ENCODE measurements around the gene NOVA1.

NOVA1 gene

DNA sequence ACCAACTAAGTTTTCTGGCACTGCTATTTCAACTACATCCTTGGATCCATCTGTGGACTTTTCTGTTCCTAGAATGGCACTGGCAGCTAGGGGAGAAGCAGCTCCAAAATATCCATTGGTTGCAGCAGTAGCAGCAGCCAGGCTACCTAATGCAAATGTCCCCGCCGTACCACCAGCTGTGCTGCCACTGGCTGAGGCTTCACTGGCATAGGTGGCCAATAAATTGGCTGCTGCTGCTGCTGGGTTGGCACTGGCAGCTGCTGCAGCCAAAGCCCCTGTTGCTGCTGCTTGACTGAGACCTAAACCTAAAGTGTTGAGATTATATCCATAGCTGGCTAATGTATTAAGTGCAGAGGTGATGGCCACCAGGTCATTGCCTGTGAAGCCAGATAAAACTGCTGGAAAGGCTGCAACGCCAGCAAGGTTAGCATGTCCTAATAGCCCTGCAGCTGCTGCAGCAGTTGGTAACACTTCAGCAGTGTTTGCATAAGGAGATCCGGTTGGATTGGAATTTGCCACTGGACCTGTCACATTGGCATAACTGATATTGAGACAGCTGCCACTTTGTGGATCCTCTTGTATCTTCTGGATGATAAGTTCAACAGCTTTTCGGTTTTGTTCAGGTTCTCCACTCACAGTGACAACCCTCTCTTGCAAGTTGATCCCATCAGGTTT is 149.5 kb downstream of the NOVA1 start:
- no peak overlapping the region for H3K27ac Mint-ChIP-seq
- DNase-seq: no peak
- H3K4me3 Mint-ChIP-seq: no peak overlapping the region
- peaks cover 13% of the 10 kb centered on the region for H3K9me3 Mint-ChIP-seq
- H3K36me3 Mint-ChIP-seq (ENCODE audit: low read depth): no peaks in the 10 kb centered on the region
- no peaks in the 10 kb centered on the region for H3K27me3 Mint-ChIP-seq
- H3K4me1 Mint-ChIP-seq (ENCODE audit: low read depth): no peaks in the 10 kb centered on the region

DNA sequence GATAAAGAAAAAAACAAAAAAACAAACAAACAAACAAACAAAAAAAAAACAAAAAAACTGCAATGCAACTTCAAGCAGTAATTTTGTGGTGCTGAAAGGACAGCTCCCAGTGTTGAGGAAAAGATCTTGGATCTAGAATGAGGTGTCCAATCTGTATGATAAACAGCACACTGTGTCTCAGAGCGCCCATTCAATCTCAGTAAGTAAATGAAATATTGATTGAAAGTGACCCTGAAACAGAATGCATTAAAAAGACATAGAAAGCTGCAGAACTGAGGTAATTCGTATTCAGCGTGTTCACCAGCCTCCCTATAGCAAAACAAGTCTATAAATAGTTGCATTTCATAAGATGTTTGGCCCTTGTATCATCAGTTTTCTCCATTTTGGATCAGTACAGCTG is 153.0 kb downstream of the NOVA1 start:
- H3K4me3 Mint-ChIP-seq: no peak overlapping the region
- no peak overlapping the region for H3K27ac Mint-ChIP-seq
- peaks cover 12% of the 10 kb centered on the region for H3K9me3 Mint-ChIP-seq
- DNase-seq: no peak
- H3K4me1 Mint-ChIP-seq (ENCODE audit: low read depth): no peaks in the 10 kb centered on the region
- H3K27me3 Mint-ChIP-seq: no peaks in the 10 kb centered on the region
- H3K36me3 Mint-ChIP-seq (ENCODE audit: low read depth): no peaks in the 10 kb centered on the region

DNA sequence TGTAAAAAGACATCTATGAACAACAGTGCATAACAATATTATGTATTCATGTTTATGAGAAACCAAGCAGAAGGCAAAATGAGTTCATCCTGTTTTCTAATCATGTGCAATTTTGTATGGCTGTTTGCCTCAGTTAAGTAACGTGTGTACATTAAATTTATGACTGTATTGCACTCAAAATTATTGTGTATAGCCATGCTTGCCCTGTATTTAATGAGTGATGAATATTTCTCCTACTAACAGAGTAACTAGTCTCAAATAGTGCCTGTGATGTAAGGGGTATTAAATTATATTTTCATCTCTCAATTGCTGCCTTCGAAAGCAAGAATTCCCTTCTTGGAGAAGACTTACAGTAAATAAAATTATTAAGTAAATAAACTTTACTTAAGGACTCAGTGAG is 154.2 kb downstream of the NOVA1 start:
- peaks cover 13% of the 10 kb centered on the region for H3K9me3 Mint-ChIP-seq
- no peak overlapping the region for H3K4me3 Mint-ChIP-seq
- H3K4me1 Mint-ChIP-seq (ENCODE audit: low read depth): no peaks in the 10 kb centered on the region
- H3K27ac Mint-ChIP-seq: no peak overlapping the region
- DNase-seq: no peak
- no peaks in the 10 kb centered on the region for H3K36me3 Mint-ChIP-seq (ENCODE audit: low read depth)
- no peaks in the 10 kb centered on the region for H3K27me3 Mint-ChIP-seq

DNA sequence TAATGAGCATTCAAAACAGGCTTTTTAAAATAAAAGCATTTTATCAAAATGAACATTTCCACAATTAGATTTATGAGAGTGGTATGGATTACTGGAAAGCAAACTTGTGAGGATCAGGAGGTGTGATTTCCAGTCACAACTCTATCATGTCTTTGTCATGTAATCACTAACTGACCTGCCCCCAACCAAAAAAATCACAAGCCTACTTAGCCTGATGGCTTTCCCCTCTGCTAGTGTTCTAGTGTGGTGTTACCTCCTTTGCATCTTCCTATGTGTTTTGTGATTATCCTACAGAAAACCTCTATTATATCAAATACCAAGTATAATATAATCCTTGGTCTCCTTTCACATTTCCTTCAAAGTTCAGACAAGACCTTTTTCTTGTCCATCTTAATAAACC is 168.6 kb downstream of the NOVA1 start:
- peaks cover 25% of the 10 kb centered on the region for H3K9me3 Mint-ChIP-seq
- no peaks in the 10 kb centered on the region for H3K4me1 Mint-ChIP-seq (ENCODE audit: low read depth)
- H3K27me3 Mint-ChIP-seq: no peaks in the 10 kb centered on the region
- no peaks in the 10 kb centered on the region for H3K36me3 Mint-ChIP-seq (ENCODE audit: low read depth)
- no peak for DNase-seq
- no peak overlapping the region for H3K27ac Mint-ChIP-seq
- no peak overlapping the region for H3K4me3 Mint-ChIP-seq

DNA sequence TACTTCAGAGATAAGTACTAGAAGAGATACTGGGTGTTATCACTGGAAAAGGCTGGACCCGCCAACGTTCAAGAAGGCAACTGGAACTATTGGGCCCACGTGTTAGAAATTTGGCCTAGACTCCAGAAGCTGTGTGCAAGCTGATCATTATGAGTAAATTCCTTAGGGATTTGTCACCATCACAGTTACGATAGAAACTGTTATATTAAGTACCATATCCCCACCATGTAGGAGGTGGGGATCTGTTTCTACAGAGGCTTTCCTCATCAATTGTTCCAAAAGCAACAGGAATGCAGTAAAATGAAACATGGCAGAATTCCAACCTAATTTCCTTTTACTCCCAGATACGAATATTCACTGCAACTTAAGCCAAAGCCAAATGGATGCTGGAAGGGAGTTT is 170.7 kb downstream of the NOVA1 start:
- Mint-ChIP-seq H3K27me3 (no peaks in the 10 kb centered on the region), H3K27ac (no peak overlapping the region), H3K9me3 (peaks cover 22% of the 10 kb centered on the region), H3K36me3 (ENCODE audit: low read depth) (no peaks in the 10 kb centered on the region), H3K4me3 (no peak overlapping the region), H3K4me1 (ENCODE audit: low read depth) (no peaks in the 10 kb centered on the region)
- no peak for DNase-seq

DNA sequence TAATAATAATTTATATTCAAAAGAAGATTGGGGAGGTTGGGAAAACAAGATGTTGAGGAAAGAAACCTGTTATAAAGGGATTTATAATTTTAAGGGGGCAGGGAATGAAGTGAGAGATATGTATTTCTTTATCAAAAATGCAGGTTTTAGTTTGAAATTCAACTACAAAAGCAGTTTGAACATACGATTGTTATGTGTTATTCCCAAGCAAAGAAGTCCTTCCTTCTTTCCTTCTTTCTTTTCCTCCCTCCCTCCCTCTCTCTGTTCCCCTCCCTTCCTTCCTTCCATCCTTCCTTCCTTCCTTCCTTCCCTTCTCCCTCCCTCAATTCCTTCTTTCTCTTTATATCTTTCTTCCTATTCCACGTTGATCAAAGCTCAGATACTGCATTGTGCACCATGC is 173.3 kb downstream of the NOVA1 start:
- Mint-ChIP-seq H3K36me3 (ENCODE audit: low read depth) (no peaks in the 10 kb centered on the region), H3K27ac (no peak overlapping the region), H3K9me3 (peaks cover 15% of the 10 kb centered on the region), H3K4me1 (ENCODE audit: low read depth) (no peaks in the 10 kb centered on the region), H3K27me3 (no peaks in the 10 kb centered on the region), H3K4me3 (no peak overlapping the region)
- no peak for DNase-seq

DNA sequence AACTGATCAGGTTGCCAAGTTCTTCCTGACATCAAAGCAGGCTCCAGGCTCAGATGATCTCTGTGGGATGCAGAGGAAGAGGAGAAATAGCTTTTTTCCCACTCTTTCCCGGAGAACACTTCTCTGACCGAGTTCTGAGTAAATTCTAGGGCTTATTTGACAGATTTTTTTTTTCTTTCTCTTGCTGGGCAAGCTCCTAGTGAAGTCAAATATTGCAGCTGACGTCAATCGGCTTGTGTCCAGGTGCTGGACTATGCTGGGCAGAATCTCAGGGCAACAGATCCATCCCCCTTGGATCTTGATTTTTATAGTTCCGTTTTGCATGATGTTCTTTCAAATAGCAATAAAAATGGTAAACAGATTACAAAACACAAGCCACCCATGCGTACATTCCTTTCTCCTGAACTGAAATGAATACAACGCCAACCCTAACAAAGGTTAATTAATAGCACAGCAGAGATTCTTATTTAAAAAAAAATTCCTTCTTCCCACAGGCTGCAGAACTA is 182.2 kb downstream of the NOVA1 start:
- no peak overlapping the region for H3K27ac Mint-ChIP-seq
- DNase-seq: no peak
- H3K4me3 Mint-ChIP-seq: no peak overlapping the region
- H3K9me3 Mint-ChIP-seq: peaks cover 24% of the 10 kb centered on the region
- no peaks in the 10 kb centered on the region for H3K36me3 Mint-ChIP-seq (ENCODE audit: low read depth)
- no peaks in the 10 kb centered on the region for H3K4me1 Mint-ChIP-seq (ENCODE audit: low read depth)
- H3K27me3 Mint-ChIP-seq: no peaks in the 10 kb centered on the region

DNA sequence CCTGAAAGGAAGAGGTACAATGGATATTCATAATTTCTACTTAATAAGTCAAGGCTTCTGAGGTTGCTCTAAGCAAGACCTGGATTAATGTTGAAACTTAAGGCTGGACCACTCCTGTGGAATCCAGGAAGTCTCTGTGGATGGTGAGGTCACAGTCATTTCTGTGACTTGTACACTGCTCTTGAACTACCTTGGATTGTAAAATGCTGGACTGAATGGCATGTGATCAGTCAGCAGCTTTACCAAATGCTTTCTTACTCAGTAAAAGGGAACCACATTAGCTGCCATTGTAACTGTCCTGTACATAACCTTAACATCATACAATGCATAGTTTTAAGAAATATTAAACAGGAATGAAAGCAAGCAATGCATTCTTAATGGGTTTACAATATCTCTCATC is 182.9 kb downstream of the NOVA1 start:
- H3K27me3 Mint-ChIP-seq: no peaks in the 10 kb centered on the region
- no peaks in the 10 kb centered on the region for H3K4me1 Mint-ChIP-seq (ENCODE audit: low read depth)
- H3K36me3 Mint-ChIP-seq (ENCODE audit: low read depth): no peaks in the 10 kb centered on the region
- H3K27ac Mint-ChIP-seq: no peak overlapping the region
- DNase-seq: no peak
- H3K4me3 Mint-ChIP-seq: no peak overlapping the region
- H3K9me3 Mint-ChIP-seq: peaks cover 24% of the 10 kb centered on the region

DNA sequence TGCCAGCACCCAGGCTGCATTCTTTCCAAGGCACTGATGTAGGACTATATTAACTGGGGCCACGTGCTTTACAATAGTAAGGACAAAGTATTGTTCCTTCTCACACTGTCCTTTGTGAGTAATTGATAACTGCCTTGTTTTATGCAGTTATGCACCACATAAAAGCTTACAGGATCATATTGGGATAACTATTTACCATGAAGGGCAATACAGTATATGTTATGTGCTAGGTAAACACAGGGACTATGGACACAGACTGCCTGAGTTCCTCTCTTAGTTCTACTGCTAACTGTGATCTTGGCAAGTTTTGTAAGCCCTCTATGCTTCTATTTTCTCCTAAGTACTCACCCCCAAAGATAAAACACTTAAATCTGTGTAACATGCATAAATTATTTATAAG is 183.7 kb downstream of the NOVA1 start:
- H3K4me1 Mint-ChIP-seq (ENCODE audit: low read depth): no peaks in the 10 kb centered on the region
- peaks cover 24% of the 10 kb centered on the region for H3K9me3 Mint-ChIP-seq
- no peak overlapping the region for H3K4me3 Mint-ChIP-seq
- H3K27me3 Mint-ChIP-seq: no peaks in the 10 kb centered on the region
- no peaks in the 10 kb centered on the region for H3K36me3 Mint-ChIP-seq (ENCODE audit: low read depth)
- no peak for DNase-seq
- H3K27ac Mint-ChIP-seq: no peak overlapping the region

DNA sequence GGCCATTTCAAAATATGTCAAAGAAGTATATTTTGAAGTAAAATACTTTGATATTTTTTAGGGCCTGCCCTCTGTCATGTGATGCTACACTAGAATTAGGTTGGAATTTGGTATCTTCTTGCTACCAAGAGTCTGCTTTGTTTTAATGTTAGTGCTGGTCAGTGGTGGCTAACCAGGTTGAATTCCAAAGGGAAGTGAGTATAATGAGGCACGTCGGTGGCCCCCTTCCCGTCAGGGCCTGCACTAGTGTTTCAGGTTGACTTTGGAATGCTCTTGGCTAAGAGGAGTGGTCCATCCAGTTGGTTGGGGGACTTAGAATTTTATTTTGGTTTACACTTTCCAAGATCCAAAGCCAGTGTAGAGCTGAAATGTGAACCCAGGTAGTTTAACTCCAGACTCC is 185.4 kb downstream of the NOVA1 start:
- Mint-ChIP-seq H3K27ac (no peak overlapping the region), H3K4me3 (no peak overlapping the region), H3K9me3 (peaks cover 28% of the 10 kb centered on the region), H3K27me3 (no peaks in the 10 kb centered on the region), H3K4me1 (ENCODE audit: low read depth) (no peaks in the 10 kb centered on the region), H3K36me3 (ENCODE audit: low read depth) (no peaks in the 10 kb centered on the region)
- DNase-seq: no peak

DNA sequence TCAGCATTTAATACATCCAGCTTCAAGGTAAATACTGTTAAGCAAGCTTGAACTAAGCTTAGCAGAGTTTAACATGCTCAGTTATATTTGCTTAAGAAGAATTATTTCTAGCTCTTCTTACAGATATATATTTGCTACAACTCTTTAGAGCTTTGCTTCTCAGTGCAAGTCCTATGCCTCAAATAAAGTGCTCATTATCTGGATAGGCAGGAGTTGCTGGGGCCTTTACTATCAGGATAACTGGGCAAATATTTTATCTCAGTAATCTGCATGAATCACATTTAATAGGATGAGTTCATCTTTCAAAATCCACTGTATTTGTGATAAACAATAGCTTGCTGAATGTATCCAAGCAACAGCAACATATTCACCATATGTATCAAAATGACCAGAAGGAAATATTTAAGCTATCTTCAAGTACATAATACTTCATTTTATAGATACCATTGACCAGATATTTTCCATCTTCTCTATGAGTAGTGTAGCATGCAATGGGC is 187.6 kb downstream of the NOVA1 start:
- Mint-ChIP-seq H3K27ac (no peak overlapping the region), H3K4me1 (ENCODE audit: low read depth) (no peaks in the 10 kb centered on the region), H3K36me3 (ENCODE audit: low read depth) (no peaks in the 10 kb centered on the region), H3K4me3 (no peak overlapping the region), H3K9me3 (peaks cover 19% of the 10 kb centered on the region), H3K27me3 (no peaks in the 10 kb centered on the region)
- no peak for DNase-seq

DNA sequence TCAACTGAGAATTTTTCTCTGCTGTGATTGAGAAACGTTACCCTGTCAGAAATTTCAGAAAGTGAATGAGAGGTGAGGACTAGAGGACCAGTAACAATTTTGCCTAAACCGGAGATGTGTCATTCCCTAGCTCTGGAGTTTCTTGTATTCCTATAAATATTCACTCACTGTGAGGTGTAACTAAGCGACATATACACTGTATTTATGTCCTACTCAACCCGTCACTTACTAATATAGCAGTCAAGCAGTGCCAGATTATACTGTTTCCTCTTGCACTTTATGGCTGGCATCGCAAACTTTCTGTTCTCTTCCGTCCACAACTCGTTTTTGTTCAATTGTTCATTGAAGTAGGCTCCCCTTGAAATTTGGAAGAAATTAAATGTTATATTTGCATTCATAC is 192.9 kb downstream of the NOVA1 start:
- Mint-ChIP-seq H3K27ac (no peak overlapping the region), H3K36me3 (ENCODE audit: low read depth) (no peaks in the 10 kb centered on the region), H3K9me3 (peaks cover 23% of the 10 kb centered on the region), H3K4me1 (ENCODE audit: low read depth) (no peaks in the 10 kb centered on the region), H3K27me3 (no peaks in the 10 kb centered on the region), H3K4me3 (no peak overlapping the region)
- no peak for DNase-seq

DNA sequence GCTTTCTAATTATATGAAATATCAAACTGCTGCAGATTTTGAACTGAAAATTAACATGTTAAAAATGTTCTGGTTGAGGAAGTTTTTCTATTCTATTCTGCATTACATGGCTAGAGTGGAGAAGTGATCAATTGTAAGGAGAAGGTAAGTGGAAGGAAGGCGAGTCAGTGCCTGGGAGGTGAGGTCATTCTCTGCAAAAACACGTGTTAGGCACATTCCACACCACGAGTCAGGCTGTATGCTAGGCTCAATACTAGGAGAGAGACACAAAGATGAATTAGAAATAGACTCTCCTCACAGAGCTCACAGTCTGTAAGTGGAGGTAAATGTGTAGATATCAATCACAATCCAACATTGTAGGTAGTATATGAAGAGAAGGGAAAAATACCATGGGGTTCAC is 194.1 kb downstream of the NOVA1 start:
- Mint-ChIP-seq H3K36me3 (ENCODE audit: low read depth) (no peaks in the 10 kb centered on the region), H3K4me1 (ENCODE audit: low read depth) (no peaks in the 10 kb centered on the region), H3K27me3 (no peaks in the 10 kb centered on the region), H3K9me3 (peaks cover 23% of the 10 kb centered on the region), H3K27ac (no peak overlapping the region), H3K4me3 (no peak overlapping the region)
- no peak for DNase-seq

DNA sequence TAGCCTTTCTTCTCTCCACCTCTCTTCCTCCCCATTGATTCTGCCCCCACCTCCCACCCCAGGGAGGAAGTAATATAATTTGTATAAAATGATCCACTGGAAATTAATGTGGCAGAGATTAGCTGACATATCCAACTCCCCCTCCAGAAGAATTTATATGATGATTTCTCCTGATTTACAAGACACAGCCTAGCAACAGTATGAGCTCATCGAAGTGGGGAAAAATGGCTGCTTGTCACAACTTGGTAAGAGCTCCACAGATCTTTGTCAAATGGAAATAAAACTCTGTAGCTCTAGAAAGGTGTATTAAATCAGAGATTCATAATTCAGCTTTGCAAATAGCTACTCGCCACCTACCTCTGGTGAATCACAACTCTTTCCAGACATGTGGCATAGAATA is 195.7 kb downstream of the NOVA1 start:
- H3K27me3 Mint-ChIP-seq: no peaks in the 10 kb centered on the region
- DNase-seq: no peak
- no peak overlapping the region for H3K27ac Mint-ChIP-seq
- H3K9me3 Mint-ChIP-seq: peaks cover 21% of the 10 kb centered on the region
- H3K36me3 Mint-ChIP-seq (ENCODE audit: low read depth): no peaks in the 10 kb centered on the region
- no peak overlapping the region for H3K4me3 Mint-ChIP-seq
- H3K4me1 Mint-ChIP-seq (ENCODE audit: low read depth): no peaks in the 10 kb centered on the region

DNA sequence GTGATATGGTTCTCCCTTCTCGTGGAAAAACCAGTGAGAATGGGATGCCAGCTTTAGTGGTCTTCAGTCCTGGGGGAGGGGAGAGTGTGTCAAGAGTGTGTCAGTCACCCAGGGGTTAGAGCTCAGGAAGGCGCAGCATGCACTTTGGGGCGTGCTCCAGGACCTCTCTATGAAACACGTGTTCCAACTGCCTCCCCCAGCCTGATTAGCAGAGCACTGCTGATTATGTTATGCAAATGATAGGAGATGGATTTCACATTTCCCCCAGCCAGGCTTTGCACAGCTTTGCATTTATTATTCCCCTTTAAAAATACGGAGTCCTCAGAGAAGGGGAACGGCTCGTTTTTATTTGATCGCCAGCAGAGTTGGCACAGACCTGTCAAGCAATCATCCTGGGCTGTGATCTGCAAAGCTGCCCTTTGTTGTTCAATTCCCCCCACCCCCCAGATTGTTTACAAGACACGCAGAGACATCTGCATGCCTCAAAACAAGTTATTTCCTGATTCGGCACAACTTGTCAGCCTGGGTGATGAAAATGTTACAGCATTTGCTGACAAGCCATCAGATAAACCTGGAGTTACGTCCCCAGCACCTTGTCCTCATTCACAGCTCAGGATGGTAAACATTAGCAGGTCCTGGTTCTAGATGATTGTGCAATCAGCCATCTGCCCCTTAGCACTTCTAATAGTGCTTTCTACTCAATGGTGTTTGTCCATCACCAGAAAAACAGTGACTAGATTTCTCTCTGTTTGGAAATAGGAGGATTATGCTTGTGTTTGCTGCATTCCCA is 196.5 kb downstream of the NOVA1 start:
- DNase-seq: no peak
- no peaks in the 10 kb centered on the region for H3K36me3 Mint-ChIP-seq (ENCODE audit: low read depth)
- H3K9me3 Mint-ChIP-seq: peaks cover 24% of the 10 kb centered on the region
- H3K4me3 Mint-ChIP-seq: no peak overlapping the region
- no peak overlapping the region for H3K27ac Mint-ChIP-seq
- H3K4me1 Mint-ChIP-seq (ENCODE audit: low read depth): no peaks in the 10 kb centered on the region
- no peaks in the 10 kb centered on the region for H3K27me3 Mint-ChIP-seq

All from activated T-cell treated with anti-CD3 and anti-CD28 coated beads, Interleukin-2, amount 50 U/mL, for 24 hours (primary cell).